Activated naive CD8-positive, alpha-beta T cell treated with anti-CD3 and anti-CD28 coated beads, Interleukin-2, amount 50 U/mL, for 16 hours (primary cell): Measurements from ENCODE around the gene HSD17B2.
"Not testable (repeated sequence)": the region's sequence is repeated elsewhere in the genome, so short reads cannot be mapped to it uniquely, and the experiment has no call there.

ENCODE experiments used
- DNase-seq: peaks from one replicate; pipeline ENCODE4 v3.0.0-alpha.2; 2020; ENCODE audit warnings: low read depth, low spot score

HSD17B2 gene

DNA sequence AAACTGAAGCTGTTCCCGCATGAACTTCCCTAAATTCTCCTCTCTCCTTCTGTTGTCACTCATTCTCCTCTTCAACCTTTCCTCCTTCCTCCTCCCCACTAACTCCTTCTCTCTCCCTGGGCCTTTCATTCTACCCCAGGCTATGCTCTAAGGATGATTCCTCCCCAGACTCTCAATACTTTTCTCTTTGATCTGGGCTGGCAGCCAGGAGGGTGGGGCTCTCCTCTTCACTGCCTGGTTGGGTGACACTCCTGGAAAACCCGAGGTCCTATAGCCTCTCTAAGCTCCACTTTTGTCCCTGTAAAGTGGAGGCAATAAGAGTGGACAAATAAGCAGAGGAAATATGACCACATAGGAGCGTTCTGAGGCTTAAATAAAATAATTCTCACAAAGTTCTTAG is 46.2 kb downstream of the HSD17B2 start:
- DNase-seq: no peak

DNA sequence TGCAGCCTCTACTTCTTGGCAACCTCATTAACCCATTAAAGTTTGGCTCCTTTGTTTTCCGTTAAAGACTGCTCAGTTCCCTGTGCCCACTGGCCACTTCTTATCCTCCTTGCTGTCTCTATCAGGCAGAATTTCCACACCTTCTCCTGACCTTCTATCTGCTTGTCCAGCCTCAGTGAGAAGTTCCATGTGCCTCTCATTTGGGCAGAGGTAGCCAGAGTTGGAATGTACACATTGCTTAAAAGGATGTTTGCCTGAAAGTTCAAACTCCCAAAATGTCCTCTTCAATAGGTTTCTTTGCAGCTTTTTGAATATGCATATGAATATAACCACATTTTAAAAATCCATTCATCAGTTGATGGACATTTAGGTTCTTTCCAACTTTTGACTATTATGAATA is 47.0 kb downstream of the HSD17B2 start:
- no peak for DNase-seq

DNA sequence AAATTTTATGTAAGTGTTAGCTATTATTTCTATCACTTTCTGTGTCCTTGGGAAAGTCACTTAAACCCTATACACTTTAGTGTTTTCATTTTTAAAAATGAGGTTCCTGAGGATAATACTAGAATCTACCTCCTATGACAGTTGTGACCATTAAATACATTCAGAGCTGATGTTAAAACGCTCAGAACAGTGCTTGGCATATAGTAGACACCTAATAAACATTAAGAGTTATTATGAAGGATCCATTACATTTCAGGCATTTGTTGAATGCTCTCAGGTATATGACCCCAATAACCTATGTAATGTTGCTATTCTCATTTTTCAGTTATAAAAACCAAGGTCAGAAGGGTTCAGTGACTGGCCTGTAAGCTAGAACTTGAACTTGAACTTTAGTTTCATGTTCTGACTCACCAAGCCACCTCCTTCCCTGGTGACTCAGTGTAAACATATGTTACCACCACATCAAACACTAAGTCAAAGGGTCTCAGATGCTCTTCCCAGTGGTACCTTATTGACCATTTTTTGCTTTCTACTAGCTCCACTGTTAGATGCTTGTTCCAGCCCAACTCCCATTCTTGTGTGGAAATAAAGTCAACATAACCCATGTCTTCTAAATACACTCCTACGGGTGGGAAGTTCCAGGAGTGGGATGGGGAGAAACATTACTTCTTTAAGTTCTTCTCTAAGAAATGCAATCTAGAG is 47.6 kb downstream of the HSD17B2 start:
- no peak for DNase-seq

DNA sequence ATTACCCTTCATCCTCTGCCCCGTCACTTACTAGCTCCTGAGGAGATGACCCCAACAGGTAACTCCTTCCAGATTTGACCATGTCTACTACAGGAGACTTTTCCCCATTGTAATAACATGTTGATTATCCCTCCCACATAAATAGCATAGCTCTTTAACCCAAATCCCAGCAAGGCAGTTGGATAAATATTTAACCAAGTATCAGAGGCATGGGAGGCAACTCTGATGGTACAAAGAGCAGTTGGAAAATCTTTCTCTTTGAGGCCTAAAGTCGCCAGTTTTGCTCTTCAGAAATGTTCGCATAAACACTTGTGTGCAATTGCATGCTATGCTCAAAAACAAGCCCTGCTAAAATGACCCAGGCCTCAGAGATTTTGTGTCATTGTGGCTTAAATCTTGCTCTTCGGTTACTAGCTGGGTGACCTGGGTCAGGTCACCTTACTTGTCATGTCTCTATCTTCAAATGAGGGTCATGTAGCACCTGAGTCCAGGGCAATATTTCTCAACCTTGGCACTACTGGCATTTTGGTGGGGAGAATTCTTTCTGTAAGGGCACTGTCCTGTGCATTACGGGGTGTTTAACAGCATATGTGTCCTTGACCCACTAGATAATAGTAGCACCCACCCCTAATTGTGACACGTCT is 48.8 kb downstream of the HSD17B2 start:
- no peak for DNase-seq

DNA sequence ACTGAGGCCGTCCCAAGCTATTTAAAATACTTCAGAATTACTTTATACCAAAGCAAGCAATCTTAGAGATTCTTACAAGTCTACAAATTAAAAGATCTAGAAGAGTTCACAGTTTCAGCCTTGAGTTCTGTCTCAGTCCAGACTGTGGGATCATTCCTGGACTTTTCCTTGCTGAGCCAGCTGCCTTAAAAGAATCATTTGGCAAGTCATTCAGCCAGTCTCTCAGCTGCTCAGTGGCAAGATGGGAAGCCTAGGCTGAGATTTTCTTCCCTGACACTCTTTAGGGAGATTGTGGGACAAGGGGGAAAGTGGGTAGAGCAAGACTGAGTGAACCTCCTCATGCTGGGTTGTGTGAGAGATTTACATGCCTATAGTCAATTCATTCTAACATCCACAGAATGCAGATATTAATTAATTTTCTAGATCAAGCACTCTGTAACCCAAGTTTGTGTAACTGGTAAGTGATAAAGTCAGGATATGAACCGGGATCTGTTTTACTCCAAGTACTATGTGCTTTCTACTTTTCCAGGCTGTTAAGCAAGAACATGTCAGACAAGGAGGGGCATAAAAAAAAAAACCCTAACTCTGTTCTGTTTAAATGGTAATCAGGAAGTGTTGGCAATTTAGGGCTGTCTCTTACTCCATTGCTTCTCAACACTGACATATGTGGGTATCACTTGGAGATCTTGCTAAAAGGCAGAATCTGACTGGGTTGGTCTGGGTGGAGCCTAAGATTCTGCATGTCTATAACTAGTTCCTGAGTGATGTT is 50.1 kb downstream of the HSD17B2 start:
- no peak for DNase-seq

DNA sequence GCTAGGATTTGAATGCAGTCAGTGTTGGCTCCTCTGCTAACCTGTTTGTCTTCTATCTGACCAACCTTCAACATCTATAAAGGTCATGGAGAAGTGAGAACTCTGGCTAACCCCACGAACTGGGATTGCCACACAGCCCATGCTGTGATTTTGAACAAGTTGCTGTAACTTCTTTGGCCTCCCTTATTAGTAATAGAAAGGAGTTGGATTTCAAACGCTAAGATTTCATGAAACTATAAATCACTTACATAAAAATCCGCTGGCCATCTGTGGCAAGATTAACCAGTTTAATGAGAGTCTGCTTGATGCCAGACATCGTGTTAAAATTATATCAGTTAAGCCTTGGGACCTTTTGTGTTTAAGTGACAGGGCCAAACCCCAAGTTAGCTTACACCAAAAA is 53.4 kb downstream of the HSD17B2 start:
- DNase-seq: no peak

DNA sequence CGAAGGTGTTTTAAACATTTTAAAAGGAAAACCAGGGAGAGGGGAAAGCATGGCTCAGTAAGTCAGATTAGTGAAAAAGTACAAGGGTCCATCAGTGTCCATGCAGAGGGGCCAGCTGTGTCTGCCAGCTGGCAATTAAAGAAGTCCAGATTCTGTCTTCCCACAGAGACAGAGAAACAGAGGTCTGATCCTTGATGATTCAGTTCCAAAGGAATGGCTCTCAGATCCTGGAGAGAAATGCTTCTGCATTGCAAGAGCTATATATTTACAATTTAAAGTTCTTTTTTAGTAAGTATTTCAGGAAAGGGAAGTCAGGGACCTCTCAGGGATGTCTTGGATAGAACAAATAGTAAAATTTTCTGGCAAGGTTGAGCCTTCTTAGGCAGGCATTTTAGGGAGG is 56.2 kb downstream of the HSD17B2 start:
- DNase-seq: no peak

DNA sequence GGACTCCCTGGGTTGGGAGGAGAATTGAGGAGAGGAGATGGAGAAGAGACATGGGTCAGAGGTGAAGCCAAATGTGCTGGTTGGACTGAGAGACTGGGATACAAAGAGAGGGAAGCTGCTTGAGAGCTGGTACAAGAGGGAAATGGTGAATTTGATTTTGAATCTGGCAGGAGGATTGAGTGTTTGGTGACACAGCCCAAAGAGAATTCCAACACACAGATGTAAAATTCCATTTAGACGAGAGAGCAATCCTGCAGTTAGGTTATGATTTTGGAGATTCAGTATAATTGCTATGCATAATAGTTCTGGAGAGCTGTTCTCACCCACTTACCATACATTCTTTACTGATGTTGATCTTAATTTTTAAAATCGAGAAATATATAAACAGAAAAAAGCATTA is 57.7 kb downstream of the HSD17B2 start:
- DNase-seq: no peak

DNA sequence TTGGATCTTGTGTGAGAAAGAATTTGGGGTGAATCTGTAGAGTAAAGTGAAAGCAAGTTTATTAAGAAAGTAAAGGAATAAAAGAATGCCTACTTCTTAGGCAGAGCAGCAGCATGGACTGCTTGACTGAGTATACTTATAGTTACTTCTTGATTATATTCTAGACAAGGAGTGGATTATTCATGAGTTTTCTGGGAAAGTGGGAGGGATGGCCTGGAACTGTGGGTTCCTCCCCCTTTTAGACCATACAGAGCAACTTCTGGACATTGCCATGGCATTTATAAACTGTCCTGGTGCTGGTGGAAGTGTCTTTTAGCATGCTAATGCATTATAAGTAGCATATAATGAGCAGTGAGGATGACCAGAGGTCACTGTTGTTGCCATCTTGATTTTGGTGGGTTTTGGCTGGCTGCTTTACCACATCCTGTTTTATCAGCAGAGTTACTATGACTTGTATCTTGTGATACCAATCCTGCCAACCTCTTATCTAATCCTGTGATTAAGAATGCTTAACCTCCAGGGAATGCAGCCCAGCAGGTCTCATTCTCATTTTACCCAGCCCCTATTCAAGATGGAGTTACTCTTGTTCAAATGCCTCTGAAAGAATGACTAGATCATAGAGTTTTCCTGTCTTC is 58.7 kb downstream of the HSD17B2 start:
- no peak for DNase-seq

DNA sequence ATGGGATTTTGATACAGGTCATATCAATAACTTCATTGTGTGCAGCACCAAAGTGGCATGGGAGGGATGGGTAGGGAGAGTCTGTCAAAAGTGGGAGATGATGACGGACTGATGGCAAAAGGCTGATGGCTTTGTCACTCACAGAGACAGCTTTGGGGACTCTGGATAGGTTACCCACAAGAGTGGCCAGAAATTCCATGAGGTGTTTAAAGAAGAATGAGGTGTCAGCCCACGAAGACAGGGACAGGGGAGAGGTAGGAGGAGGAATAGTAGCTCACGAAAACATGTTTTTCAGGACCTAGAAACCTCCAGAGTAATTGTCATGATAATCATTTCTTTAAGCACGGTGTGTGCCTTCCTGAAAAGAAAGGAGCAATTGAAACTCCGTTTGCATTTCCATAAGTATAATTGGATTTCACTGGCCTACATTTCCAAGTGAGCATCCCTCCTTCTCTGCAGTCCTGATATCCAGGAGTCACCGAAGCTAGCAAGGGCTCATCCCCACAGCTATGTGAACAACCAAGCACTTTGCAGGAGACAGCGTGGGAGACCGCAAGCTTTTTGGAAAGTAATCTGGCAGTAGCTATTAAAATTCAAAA is 60.0 kb downstream of the HSD17B2 start:
- no peak for DNase-seq

DNA sequence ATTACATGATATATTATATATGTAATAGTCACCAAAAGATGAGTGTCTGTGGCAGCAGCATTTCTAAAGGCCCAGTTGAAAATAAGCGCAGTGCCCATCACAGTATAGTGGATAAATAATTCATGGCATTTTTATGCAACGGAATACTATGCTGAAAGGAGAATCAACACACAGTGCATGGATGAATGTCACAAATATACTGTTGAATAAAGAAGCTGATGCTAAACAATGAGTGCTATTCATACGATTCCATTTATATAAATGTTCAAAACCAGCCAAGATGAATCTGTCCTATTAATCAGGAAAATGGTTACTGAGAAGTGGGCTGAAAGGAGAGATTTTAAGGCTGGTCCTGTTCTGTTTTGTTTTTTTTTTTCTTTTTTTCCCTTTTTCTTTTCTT is 61.6 kb downstream of the HSD17B2 start:
- DNase-seq: no peak

DNA sequence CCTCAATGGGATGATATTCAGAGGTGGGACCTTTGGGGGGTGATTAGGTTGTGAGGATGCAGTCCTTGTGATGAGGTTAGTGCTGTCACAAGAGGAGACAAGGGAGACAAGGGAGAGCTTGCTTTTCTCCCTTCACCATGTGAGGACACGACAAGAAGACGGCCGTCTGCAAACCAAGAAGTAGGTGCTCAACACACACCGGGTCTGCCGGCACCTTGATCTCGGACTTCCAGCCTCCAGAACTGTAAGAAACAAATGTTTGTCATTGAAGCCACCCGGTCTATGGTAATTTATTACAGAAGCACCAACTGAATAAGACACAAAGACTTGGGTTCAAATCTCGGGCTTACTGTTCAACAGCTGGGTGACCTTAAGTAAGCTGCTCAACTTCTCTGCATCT is 70.1 kb downstream of the HSD17B2 start:
- no peak for DNase-seq

DNA sequence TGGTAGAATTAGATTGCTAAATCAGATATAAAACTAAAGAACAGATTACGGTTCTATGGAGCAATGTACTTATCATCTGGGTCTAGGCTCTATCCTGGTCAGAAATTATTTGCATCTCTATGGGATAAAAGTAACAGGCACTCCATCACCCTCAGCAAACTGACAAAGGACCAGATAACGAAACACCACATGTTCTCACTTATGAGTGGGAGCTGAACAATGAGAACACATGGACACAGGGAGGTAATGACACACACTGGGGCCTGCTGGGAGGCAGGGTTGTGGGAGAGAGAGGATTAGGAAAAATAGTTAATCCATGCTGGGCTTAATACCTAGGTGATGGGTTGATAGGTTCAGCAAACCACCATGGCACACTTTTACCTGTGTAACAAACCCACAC is 73.0 kb downstream of the HSD17B2 start:
- no peak for DNase-seq

DNA sequence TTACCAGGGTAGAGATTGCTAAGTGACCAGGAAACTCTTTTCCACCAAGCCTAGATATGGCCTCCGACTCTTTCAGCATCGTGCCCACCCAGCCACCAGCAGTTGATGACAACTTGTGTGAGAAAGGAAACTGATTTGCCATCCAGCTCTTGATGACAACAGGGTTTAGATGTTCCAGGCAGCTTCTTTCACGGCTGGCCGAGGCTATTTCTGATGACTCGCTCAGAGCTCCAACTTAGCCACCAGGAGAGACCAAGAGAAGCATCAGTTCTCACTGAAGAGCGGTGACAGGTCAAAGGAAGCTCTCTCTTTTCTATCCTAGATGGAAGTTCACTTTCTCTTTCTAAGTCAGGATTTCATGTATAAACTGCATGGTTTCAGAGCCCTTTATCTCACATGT is 73.7 kb downstream of the HSD17B2 start:
- no peak for DNase-seq

DNA sequence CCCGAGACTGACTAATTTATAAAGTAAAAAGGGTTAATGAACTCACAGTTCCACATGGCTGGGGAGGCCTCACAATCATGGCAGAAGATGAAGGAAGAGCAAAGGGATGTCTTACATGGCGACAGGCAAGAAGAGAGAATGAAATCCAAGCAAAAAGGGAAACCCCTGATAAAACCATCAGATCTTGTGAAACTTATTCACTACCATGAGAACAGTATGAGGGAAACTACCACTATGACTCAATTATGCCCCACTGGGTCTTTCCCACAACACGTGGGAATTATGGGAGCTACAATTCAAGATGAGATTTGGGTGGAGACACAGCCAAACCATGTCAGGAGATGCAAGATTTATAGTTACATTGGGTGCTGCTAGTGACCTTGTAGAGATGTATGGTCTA is 74.2 kb downstream of the HSD17B2 start:
- DNase-seq: not testable (repeated sequence)

DNA sequence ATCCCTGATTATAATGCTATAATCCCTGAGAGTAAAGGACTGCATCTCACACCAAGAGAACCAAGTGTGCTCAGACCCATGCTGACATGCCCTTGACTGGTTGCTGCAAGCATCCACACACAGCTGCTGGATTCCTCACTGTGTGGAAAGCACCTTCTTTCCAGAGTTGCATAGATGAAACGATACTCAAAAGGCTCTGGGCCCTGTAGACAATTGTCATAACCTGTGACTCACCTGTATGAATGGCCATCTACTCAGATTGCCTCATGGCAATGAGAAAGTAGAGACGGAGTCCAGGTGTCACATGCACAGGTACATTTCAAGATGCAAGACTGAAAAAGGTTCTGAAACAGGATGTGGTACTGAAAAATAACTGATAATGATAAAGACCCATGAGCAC is 76.9 kb downstream of the HSD17B2 start:
- DNase-seq: no peak

DNA sequence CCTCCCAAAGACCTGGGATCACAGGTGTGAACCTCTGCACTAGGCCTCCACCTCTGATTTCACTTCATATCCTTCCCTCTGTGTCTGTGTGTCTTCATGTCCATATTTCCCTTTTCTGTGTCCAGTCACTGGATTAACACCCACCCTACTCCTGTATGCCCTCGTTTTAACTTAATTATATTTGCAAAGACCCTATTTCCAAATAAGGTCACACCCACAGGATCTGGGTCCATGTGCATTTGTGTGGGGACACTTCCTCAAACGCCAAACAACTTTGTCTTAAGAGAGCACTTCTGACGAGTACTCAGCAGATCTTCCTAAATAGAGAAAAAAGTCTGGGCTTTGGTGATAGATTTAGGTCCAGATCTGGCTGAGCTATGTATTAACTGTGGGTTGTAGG is 78.7 kb downstream of the HSD17B2 start:
- DNase-seq: no peak

DNA sequence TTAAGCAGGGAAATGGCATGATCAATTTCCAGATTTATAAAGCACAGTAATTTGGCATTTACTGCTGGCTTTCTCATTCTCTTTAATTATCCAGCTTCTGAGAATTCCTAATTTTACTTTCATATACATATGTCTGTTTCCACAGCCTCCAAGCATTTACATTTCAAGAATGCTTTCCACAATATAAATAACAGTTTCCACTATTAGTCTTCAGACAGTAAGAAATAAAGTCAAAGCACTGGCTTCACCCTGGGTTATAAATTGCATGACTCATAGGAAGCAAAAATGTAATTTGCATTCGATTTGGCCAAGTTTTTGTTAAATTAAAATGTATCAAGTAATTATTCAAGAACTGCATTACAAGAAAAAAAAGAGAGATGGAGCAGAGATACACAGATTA is 81.5 kb downstream of the HSD17B2 start:
- no peak for DNase-seq

DNA sequence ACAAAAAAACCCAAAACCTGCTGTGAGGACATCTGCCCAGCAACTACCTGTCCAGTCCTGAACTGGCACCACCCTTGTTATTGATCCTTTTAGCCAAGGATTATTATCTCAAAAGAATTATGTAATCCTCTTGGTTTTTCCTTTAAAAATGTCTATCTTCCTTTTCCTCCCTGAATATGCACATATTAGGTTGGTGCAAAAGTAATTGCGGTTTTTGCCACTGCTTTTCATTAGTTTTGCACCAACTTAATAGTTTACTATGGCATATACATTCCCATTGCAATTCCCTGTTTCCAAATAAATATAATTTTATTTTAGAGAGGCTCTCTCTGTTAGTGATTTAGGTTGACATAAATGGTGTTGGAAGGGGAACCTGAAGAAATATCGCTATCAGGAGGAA is 83.7 kb downstream of the HSD17B2 start:
- no peak for DNase-seq

DNA sequence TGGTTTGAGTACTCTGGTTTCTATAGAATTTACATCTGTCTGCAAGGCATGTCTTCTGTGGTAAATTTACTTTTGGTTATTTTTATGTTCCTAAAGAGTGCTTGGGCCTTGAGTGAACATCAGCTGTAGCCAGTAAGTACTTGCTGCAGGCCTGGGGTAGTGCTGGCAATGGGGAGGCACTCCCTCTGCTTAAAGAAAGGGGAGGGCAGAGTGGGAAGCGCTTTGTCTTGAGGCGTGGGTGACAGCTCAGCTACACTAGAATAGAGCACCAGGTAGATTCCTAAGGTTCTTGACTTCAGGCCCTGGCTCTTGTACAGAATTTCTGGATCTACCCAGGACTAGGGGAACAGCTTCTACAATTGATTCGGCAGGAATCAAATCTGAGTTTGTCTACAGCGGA is 84.4 kb downstream of the HSD17B2 start:
- no peak for DNase-seq

DNA sequence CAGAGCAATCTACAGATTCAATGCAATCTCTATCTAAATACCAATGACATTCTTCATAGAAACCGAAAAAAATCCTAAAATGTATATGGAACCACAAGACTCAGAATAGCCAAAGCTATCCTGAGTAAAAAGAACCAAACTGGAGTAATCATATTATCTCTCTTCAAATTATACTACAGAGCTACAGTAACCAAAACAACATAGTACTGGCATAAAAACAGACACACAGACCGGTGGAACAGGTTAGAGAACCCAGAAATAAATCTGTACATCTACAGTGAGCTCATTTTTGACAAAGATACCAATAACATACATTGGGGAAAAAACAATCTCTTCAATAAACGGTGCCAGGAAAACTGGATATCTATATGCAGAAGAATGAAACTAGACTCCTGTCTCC is 89.6 kb downstream of the HSD17B2 start:
- DNase-seq: no peak

DNA sequence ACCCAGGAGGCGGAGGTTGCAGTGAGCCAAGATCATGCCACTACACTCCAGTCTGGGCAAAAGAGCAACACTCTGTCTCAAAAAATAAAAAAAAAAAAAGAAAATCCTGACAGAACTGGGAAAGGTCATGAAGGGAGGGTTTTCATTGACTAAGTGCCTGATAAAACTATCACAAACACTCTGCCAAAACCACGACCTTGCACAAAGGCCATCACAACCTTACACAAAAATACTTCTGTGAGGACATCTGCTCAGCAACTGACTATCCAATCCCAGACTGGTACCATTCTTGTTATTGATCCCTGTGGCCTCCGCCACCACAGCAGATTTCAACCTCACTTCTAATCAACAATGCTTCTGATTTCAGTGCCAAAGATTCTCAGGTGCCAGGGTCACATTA is 94.8 kb downstream of the HSD17B2 start:
- DNase-seq: no peak
